CD4-positive, alpha-beta T cell treated with Interleukin-17A for 1 hour (primary cell): ENCODE data around the gene CFAP126.
"Not testable (repeated sequence)": the region's sequence is repeated elsewhere in the genome, so short reads cannot be mapped to it uniquely, and the experiment has no call there.

Experiments used
- DNase-seq: peaks from one replicate; pipeline ENCODE4 v3.0.0-alpha.2; 2020

The CFAP126 gene

GRCh38 chr1:161367684-161368400, at the start of gene CFAP126:
Gene CFAP126 (minus strand): TSS chr1:161367876. CDS start chr1:161367868, 8 bp downstream.
- peak; percentile 82 for DNase-seq

DNA sequence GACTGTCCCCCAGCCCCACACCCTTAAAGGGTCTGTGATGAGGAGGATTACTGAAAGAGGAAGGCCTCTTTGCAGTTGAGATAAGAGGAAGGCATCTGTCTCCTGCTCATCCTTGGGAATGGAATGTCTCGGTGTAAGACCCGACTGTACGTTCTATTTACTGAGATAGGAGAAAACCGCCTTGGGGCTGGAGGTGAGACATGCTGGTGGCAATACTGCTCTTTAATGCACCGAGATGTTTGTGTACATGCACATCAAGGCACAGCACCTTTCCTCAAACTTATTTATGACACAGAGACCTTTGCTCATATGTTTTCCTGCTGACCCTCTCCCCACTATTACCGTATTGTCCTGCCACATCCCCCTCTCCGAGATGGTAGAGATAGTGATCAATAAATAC, 45.4 kb upstream of the CFAP126 start:
- not testable (repeated sequence) for DNase-seq

DNA sequence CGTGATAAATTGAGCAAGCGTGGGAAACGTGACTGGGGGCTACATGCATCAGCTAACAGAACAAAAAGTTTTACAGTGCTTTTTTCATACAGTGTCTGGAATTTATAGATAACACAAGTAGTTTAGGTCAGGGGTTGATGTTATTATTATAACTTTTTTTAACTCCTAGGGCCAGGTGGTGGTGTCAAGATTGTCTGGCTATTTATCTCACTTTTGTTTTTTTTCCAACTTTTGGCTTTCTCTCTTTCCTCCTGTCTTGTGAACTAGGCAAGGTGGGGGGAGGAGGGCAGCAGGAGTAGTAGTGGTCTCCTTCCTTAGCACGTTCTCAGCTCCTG, 42.9 kb upstream of the CFAP126 start:
- DNase-seq, result not testable (repeated sequence)

GRCh38 chr1:161409848-161410635, 42.4 kb upstream of the CFAP126 start:
- DNase-seq, result peak; percentile 62

GRCh38 chr1:161408429-161409052, 40.9 kb upstream of the CFAP126 start:
- DNase-seq, result no peak

DNA sequence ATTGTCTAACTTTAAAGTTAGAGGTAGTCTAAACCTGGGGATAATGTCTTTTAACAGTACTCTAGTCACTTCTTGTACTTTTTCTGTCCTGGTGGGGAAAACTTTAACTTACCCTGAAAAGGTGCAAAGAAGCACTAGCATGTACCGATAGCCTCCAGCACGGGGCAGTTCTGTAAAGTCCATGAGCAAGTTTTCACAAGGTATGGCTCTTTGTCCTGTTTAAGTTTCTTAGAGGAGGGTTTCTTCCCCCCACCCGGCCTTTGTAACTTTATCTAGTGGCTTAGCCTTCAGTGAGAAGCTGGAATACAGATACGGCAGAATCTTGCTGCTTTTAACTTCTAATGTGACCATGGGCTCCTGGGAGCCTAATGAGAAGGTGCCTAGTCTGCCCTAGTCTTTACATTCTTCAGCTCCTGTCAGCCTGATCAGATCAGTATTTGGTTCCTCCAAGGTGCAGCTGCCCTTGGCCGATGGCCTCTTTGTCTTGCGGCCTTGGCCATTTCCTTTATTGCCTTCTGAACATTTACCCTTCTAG, 39.8 kb upstream of the CFAP126 start:
- DNase-seq, result no peak

DNA sequence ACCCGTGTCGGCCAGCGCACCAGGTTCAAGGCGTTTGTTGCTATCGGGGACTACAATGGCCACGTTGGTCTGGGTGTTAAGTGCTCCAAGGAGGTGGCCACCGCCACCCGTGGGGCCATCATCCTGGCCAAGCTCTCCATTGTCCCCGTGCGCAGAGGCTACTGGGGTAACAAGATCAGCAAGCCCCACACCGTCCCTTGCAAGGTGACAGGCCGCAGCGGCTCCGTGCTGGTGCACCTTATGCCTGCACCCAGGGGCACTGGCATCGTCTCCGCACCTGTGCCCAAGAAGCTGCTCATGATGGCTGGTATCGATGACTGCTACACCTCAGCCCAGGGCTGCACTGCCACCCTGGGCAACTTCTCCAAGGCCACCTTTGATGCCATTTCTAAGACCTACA, 38.9 kb upstream of the CFAP126 start:
- DNase-seq, result not testable (repeated sequence)

DNA sequence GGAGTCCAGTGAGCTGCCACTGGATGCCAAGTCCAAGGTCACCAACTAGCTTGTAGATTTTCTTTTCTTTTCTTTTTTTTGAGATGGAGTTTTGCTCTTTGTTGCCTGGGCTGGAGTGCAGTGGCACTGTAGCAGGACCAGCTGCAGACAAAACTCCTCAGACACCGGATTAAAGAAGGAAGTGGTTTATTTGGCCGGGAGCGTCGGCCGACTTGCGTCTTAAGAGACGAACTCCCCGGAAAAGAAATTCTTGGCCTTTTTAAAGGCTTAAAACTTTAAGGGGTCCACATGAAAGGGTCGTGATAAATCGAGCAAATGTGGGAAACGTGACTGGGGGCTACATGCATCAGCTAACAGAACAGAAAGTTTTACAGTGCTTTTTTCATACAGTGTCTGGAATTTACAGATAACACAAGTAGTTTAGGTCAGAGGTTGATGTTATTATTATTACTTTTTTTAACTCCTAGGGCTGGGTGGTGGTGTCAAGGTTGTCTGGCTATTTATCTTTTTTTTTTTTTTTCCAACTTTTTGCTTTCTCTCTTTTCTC, 36.4 kb upstream of the CFAP126 start:
- DNase-seq, result no peak

DNA sequence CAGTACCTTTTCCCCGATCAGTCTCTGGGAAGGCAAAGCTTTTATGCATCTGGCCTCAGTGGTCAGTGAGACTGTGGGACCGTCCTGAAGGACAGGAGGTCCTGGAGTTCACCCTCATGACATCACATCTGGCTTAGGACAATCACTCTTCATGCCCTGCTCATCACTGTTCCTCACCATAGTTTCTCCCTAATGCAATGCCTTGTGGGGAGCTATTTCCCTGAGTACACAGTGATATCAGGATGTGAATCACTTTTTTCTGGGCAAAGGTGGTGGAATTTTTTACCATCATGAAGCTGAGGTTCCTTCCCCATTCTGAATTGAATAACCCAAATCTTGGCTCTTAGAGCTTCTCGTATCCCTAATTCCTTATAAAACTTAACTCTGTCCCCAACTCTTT, 34.8 kb upstream of the CFAP126 start:
- DNase-seq, result no peak

GRCh38 chr1:161399257-161399998, 31.8 kb upstream of the CFAP126 start:
- DNase-seq, result peak; percentile 97

GRCh38 chr1:161398900-161399256, 31.2 kb upstream of the CFAP126 start:
- DNase-seq, result no peak

GRCh38 chr1:161397038-161397437, 29.4 kb upstream of the CFAP126 start:
- DNase-seq, result not testable (repeated sequence)

GRCh38 chr1:161393151-161393550, 25.5 kb upstream of the CFAP126 start:
- DNase-seq, result no peak

- no peak for DNase-seq
Observed at GRCh38 chr1:161391611-161392010, 23.9 kb upstream of the CFAP126 start.

GRCh38 chr1:161391136-161391535, 23.5 kb upstream of the CFAP126 start:
- DNase-seq, result not testable (repeated sequence)

GRCh38 chr1:161390559-161390858, 22.8 kb upstream of the CFAP126 start:
- DNase-seq, result no peak

GRCh38 chr1:161389691-161390558, 22.2 kb upstream of the CFAP126 start:
- DNase-seq, result peak; percentile 95

- DNase-seq, result not testable (repeated sequence)
Observed at GRCh38 chr1:161389158-161389557, 21.5 kb upstream of the CFAP126 start.

DNA sequence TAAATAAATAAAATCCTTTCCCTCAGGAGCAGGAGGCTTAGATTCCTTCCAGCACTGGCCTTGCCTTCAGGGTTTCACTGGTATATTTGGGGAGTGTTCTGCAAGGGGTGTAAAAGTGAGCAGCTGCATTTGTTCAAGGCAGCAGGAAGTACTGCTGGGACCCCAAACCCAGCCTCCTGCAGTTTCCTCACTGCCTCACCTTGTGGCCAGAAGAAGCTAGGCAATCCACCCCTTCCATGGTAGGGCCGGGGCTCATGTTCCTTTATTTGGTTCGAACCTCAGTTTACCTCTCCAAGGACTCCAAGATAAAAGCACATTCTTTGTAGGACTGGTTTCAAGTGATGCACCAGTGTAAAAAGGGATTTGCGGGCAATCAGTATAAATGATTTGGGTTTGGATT, 21.0 kb upstream of the CFAP126 start:
- DNase-seq, result no peak

- peak; percentile 67 for DNase-seq
Observed at GRCh38 chr1:161382214-161383019, 14.7 kb upstream of the CFAP126 start.

DNA sequence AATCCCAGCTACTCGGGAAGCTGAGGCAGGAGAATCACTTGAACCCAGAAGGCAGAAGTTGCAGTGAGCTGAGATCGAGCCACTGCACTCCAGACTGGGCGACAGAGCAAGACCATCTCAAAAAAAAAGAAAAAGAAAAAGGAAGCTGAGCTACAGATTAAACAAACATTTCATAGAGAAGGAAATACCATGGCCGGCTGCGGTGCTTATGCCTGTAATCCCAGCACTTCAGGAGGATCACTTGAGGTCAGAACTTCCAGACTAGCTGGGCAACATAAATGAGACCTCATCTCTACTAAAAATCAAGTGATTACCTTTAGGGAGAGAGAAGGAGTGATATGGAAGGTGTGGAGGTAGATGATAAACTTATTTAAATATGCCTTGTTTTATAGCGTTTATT, 14.0 kb upstream of the CFAP126 start:
- no peak for DNase-seq
